Fibroblast of mammary gland (primary cell): ENCODE data around the gene UQCC3.
"Not testable (repeated sequence)": the region's sequence is repeated elsewhere in the genome, so short reads cannot be mapped to it uniquely, and the experiment has no call there.

Experiments
- DNase-seq: peaks from one replicate; pipeline ENCODE4 v3.0.0-alpha.2; 2010; ENCODE audit warnings: low read depth
- H3K4me3 ChIP-seq: 2 replicates; pipeline ENCODE4 v1.5.1; 2011; ENCODE audit warnings: low read depth, mild to moderate bottlenecking, low read length, moderate library complexity; ENCODE audit not compliant: control insufficient read depth
- TF ChIP-seq, protein P1 (sequence below): conservative IDR thresholded peaks from 2 replicates; pipeline ENCODE4 v1.5.1; 2011; ENCODE audit warnings: low read depth, low read length, inconsistent platforms; ENCODE audit not compliant: control insufficient read depth, insufficient read depth

Gene UQCC3

GRCh38 chr11:62645946-62646824, 25.3 kb upstream of the UQCC3 start, which contains the start of gene GANAB:
TSS of gene GANAB (minus strand) at chr11:62646613. CDS start at chr11:62646599, 14 bp downstream.
- peak within 1 kb of the TSS; percentile 82 for H3K4me3 ChIP-seq
- TF ChIP-seq, protein P1, sequence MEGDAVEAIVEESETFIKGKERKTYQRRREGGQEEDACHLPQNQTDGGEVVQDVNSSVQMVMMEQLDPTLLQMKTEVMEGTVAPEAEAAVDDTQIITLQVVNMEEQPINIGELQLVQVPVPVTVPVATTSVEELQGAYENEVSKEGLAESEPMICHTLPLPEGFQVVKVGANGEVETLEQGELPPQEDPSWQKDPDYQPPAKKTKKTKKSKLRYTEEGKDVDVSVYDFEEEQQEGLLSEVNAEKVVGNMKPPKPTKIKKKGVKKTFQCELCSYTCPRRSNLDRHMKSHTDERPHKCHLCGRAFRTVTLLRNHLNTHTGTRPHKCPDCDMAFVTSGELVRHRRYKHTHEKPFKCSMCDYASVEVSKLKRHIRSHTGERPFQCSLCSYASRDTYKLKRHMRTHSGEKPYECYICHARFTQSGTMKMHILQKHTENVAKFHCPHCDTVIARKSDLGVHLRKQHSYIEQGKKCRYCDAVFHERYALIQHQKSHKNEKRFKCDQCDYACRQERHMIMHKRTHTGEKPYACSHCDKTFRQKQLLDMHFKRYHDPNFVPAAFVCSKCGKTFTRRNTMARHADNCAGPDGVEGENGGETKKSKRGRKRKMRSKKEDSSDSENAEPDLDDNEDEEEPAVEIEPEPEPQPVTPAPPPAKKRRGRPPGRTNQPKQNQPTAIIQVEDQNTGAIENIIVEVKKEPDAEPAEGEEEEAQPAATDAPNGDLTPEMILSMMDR: no peak
- DNase-seq: peak; percentile 96

DNA sequence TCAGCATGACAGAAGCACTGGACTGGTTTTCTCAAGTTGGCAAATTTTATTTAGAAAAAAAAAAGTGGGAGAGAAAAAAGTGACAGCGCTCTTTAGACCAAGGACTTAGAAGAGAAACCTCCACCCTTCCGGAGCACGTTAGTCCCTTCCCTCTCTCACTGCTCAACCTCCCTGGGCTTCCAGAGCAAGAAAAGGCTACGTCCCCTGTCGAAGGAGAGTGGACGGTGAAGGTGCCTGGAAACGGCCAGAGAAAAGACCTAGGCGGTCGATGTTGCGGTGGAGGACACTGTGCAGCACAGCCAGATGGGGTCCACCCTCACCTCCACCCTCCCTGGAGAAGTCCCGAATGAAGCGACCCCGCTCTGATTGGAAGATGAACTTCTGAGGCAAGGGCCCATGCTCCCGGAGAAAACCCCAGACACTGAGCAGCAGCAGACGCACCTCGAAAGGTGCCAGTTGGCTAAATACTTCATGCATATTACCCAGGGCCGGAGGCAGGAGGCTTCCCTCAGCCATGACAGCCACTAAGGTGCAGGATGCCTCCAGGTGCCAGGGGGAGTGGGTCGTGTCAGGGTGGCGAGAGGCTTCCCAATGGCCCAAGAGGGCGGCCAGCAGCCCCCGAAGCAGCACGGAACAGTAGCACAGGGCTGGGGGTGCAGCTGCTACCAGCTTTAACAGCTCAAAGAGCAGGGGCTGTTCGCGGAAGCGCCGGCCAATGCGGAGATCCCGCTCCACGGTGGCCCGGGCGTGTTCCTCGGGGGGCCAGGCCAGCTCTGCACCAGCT, 24.5 kb upstream of the UQCC3 start:
- H3K4me3 ChIP-seq: no peak overlapping the region
- no peak for DNase-seq
- TF ChIP-seq, protein P1: no peak

DNA sequence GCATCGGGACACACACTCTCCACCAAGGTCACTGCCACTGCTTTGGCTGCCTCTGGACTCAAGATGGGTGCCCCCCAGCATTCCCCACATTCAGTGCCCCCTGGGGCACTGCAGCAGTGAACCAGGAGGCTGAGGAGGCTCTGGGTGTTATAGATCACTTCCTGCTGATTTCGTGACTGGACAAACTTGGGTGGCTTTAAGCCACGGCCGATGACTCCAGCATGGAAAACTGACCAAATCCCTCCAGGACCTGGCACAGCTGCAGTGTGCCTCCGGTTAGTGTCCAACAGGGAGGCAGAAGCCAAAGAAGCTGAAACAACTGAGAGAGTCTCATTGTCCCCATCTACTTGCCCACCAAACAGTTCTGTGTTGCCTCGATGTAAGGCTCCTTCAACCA, 23.9 kb upstream of the UQCC3 start:
- H3K4me3 ChIP-seq: no peak overlapping the region
- DNase-seq: no peak
- TF ChIP-seq, protein P1: no peak

- TF ChIP-seq, protein P1: no peak
- no peak for DNase-seq
- H3K4me3 ChIP-seq: no peak overlapping the region
These were observed 23.1 kb upstream of the UQCC3 start for GRCh38 chr11:62648185-62648966.

DNA sequence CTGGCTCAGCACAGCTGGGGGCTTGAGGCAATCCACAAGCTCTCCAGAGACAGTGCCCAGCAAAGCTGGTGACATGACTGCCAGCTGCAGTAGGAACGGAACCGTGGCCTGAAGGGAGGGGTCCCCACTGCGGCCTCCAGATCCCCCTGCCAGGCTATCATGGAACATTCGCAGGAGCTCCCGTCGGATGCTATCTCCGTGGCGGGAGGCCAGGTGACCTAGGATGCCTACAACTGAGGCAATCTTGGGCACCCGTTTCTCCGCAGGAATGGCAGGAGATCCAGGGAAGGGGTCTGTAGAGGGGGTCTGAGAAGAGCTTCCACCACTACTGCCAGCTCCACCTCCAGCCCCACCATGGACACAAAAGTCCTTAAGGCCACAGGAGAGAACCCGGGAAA, 22.5 kb upstream of the UQCC3 start:
- TF ChIP-seq, protein P1: no peak
- DNase-seq: no peak
- no peak overlapping the region for H3K4me3 ChIP-seq

DNA sequence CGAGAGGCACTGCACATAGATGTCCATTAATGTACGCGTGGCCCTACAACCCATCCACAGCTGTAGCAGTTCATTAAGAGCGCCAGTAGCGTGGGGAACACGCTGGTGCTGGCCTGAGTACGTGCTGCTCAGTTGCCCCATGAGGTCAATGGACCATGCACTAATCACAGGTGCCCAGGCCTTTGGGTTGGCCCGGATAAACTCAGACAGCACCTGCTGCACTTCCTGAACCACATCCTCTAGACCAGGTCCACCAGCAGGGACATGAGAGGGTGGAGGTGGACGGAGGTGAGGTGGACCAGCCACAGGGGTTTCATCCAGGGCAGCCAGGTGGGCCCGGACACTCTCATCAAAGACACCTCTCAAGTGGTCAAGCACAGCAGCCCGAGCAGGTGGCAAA, 22.0 kb upstream of the UQCC3 start:
- TF ChIP-seq, protein P1: no peak
- H3K4me3 ChIP-seq: no peak overlapping the region
- no peak for DNase-seq

GRCh38 chr11:62650283-62650682, 21.2 kb upstream of the UQCC3 start:
- not testable (repeated sequence) for DNase-seq, H3K4me3 ChIP-seq
